AG04450 (cell line): ENCODE measurements around the gene PDXP. TPM values are rescaled to one million over a fixed set of nuclear protein-coding genes. Genes with fewer than 3 reads are reported as not detected.

Experiments
- CTCF ChIA-PET: fragments of 300-600, 350-600 bp; formaldehyde crosslinking; extraction: SDS; loops from one replicate; lab custom pipeline; 2022; ENCODE audit warnings: antibody characterized with exemption, inconsistent platforms; lab: Charles Lee
- POLR2A ChIA-PET: fragments of 350-600 bp; formaldehyde crosslinking; extraction: SDS; loops from one replicate; lab custom pipeline; 2021; ENCODE audit warnings: antibody characterized with exemption, inconsistent platforms; lab: Yijun Ruan, JAX
- DNase-seq: peaks from one replicate; pipeline ENCODE4 v3.0.0-alpha.2; 2011; ENCODE audit warnings: low read depth, low spot score
- H3K27ac ChIP-seq: one replicate; pipeline ENCODE4 v1.5.1; 2012; ENCODE audit warnings: low read depth, low read length, control low read depth
- H3K27me3 ChIP-seq: one replicate; pipeline ENCODE4 v1.6.0; 2012; ENCODE audit warnings: low read length; ENCODE audit not compliant: control insufficient read depth, insufficient read depth
- H3K4me3 ChIP-seq: 2 replicates; pipeline ENCODE4 v1.5.1; 2011; ENCODE audit warnings: mild to moderate bottlenecking, low read depth, low read length, control low read depth
- H3K9me3 ChIP-seq: 2 replicates; pipeline ENCODE4 v1.5.1; 2012; ENCODE audit warnings: low read length; ENCODE audit not compliant: control insufficient read depth, insufficient read depth
- polyA plus RNA-seq: library from polyadenylated mRNA; depleted of rRNA; stranded (reverse); fragments of >200 nt; gene quantifications from 2 replicates; pipeline ENCODE4 v1.2.3, GENCODE V29; 2011
- TF ChIP-seq, protein P1 (sequence below): IDR thresholded peaks from 2 replicates; pipeline ENCODE4 v1.5.1; 2011; ENCODE audit warnings: low read depth, low read length, control low read depth, inconsistent platforms

The PDXP gene
- polyA plus RNA-seq, 1 experiment: 11.7 TPM

DNA sequence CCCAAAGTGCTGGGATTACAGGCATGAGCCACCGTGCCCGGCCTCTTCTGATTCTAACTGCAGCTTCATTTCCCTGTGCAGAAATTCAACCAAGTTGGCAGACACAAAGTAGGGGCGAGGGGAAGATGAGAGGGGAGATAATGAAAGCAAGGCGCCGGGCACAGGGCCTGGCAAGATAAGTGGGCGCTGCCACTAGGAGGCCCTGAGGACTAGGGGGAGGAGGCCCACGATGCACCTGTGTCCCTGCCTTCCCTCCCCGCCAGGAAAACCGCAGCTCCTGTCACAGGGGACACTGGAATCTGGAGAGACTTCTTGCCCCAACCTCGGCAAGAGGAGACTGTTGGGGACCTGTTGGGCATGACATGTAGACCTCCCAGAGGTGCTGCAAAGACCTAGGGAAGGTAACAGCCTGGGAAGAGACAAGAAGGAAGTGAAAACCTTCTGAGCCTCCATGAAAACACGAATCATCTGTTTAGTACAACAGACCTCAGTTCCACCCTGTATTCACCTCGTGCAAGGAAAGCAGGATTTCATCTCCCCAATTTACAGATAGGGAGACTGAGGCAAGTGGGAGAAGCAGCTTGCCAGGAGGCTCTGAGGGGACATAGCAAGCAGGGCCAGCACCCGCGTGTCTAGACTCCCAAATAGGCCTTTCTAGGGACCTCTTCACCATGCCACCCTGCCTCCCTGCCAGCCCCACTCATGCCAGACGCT is 13.8 kb downstream of the PDXP start:
- ChIA-PET CTCF (interaction anchor here (1.4 kb wide), 2 partner anchors 11 kb away, joined by 3 read pairs; no protein-coding TSS in a partner anchor), POLR2A (no interaction called here)
- DNase-seq: no peak

DNA sequence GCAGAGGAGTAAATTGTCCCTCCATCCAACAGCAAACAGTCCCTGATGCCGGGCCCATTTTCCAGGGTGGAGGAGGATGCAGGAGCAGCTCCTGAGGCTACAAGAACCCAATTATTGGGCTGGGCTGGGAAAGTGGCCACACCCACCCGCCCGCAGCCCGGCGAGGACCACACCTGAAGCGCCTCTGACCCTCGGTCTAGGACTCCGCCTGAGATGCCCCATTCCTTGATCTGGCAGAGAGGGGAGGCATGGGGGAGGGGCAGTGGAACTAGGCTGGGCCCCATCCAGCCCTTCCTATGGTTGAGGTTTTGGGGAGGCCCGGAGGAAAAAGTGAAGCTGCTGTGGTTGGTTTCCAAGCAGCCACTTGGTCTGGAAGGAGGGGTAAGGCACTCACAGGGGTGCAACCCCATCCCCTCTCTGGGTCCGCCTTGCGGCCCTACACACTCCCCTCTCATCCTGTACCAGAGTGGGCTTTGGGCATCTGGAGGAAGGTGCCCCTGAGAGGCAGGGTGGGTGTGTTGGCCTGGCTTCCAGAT is 14.5 kb downstream of the PDXP start:
- TF ChIP-seq, protein P1, sequence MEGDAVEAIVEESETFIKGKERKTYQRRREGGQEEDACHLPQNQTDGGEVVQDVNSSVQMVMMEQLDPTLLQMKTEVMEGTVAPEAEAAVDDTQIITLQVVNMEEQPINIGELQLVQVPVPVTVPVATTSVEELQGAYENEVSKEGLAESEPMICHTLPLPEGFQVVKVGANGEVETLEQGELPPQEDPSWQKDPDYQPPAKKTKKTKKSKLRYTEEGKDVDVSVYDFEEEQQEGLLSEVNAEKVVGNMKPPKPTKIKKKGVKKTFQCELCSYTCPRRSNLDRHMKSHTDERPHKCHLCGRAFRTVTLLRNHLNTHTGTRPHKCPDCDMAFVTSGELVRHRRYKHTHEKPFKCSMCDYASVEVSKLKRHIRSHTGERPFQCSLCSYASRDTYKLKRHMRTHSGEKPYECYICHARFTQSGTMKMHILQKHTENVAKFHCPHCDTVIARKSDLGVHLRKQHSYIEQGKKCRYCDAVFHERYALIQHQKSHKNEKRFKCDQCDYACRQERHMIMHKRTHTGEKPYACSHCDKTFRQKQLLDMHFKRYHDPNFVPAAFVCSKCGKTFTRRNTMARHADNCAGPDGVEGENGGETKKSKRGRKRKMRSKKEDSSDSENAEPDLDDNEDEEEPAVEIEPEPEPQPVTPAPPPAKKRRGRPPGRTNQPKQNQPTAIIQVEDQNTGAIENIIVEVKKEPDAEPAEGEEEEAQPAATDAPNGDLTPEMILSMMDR: no peak
- H3K4me3 ChIP-seq: no peak overlapping the region
- no peaks in the 10 kb centered on the region for H3K27me3 ChIP-seq
- no peak overlapping the region for H3K27ac ChIP-seq
- H3K9me3 ChIP-seq: no peaks in the 10 kb centered on the region; the same call in 1 of the 2 replicates
- no peak for DNase-seq
- CTCF ChIA-PET: interaction anchor here (1.4 kb wide), 1 partner anchor 12 kb away, joined by 3 read pairs; no protein-coding TSS in a partner anchor
- POLR2A ChIA-PET: no interaction called here

More for the DNA sequence above, 13.8 kb downstream of the PDXP start:
- TF ChIP-seq, protein P1: no peak
- H3K27ac ChIP-seq: no peak overlapping the region
- H3K4me3 ChIP-seq: no peak overlapping the region
- no peaks in the 10 kb centered on the region for H3K27me3 ChIP-seq
- no peaks in the 10 kb centered on the region; the same call in 1 of the 2 replicates for H3K9me3 ChIP-seq

DNA sequence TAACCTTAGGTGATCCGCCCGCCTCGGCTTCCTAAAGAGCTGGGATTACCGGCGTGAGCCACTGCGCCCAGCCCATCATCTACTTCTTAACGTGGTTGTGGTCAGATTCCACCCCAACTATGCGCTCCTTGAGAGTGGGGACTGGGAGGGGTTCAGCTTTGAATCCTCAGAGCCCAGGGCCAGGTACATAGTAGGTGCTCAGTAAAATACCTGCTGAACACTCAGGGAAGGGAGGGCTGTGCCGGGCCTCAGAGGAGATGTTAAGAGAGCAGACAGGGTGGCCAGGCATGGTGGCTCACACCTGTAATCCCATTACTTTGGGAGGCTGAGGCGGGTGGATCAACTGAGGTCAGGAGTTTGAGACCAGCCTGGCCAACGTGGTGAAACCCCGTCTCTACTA is 15.7 kb downstream of the PDXP start:
- ChIA-PET CTCF (interaction anchor here (1.4 kb wide), 1 partner anchor 13 kb away, joined by 3 read pairs; no protein-coding TSS in a partner anchor), POLR2A (interaction anchor here (1.2 to 2.5 kb wide), 3 partner anchors 10 to 29 kb away, joined by 3 to 46 read pairs (median 20); partner anchors contain the start of gene PDXP)
- no peak overlapping the region for H3K4me3 ChIP-seq
- no peaks in the 10 kb centered on the region; the same call in 1 of the 2 replicates for H3K9me3 ChIP-seq
- no peak for DNase-seq
- H3K27me3 ChIP-seq: no peaks in the 10 kb centered on the region
- H3K27ac ChIP-seq: peak overlapping the region; percentile 94
- TF ChIP-seq, protein P1: no peak

DNA sequence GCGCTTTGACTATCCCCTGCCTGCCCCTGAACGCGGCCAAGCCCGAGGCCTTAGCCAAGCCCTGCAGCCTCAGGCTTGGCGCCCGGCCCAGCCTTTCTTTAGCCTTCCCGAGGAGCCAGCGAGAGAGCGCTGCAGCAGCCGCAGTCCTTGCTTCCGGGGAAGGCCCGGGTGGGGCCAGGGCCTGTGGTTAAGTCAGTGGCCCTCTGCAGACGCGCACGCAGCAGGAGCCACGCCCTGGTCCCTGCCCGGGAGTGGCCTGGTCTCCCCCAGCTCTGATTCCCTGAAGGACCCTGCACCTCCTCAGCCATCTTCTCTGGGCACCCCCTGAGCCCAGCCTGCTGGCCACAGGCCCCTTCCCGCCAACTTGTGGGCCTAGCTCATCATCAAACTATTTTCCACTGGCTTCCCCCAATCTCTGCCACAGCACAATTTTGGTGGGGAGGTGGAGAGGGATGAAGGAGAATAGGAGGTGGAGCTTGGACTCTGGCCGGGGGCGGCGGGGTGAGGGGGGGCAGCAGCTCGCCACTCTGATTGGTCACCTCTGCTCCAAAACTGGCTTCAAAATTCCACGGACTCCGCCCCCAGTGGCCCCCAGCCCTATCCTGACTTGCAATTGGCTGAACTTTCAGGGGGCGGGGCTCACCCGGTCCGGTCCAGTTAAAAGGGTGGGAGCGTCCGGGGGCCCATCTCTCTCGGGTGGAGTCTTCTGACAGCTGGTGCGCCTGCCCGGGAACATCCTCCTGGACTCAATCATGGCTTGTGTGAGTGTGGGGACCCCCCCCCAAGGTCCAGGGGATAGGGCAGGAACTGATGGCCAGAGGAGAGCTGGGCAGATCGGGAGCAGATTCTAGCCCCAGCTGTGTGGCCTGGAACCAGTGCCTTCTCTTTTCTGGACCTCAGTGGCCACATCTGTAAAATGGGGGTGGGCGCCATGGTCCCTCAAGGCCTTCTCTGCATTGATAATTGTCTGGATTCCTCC is 16.7 kb downstream of the PDXP start, which contains the start of gene LGALS1:
LGALS1 (plus strand) TSS at position 686 of the 979 bp plus-strand sequence; CDS start at position 753, 67 bp downstream.
- ChIA-PET POLR2A (interaction anchor here (0.6 to 4.1 kb wide), 21 partner anchors 11 to 133 kb away, joined by 3 to 52 read pairs (median 8); partner anchors contain the start of genes GCAT, GGA1, LGALS2 and NOL12), CTCF (interaction anchor here (0.7 to 1.6 kb wide), 4 partner anchors 8 to 116 kb away, joined by 3 to 16 read pairs (median 4); no protein-coding TSS in a partner anchor)

More for the DNA sequence above, 16.7 kb downstream of the PDXP start, which contains the start of gene LGALS1:
- DNase-seq: peak; percentile 98
- TF ChIP-seq, protein P1: 0 out of 2 replicates have a peak, but pooled peaks have one; percentile 9
- peak within 1 kb of the TSS; percentile 94 for H3K27ac ChIP-seq
- H3K9me3 ChIP-seq: no peaks in the 10 kb centered on the region; the same call in 1 of the 2 replicates
- peak within 1 kb of the TSS; percentile 97 for H3K4me3 ChIP-seq
- H3K27me3 ChIP-seq: no peaks in the 10 kb centered on the region
